Measurements from ENCODE around the gene OR2V2.
"Not testable (repeated sequence)": the region's sequence is repeated elsewhere in the genome, so short reads cannot be mapped to it uniquely, and the experiment has no call there.

Gene OR2V2

DNA sequence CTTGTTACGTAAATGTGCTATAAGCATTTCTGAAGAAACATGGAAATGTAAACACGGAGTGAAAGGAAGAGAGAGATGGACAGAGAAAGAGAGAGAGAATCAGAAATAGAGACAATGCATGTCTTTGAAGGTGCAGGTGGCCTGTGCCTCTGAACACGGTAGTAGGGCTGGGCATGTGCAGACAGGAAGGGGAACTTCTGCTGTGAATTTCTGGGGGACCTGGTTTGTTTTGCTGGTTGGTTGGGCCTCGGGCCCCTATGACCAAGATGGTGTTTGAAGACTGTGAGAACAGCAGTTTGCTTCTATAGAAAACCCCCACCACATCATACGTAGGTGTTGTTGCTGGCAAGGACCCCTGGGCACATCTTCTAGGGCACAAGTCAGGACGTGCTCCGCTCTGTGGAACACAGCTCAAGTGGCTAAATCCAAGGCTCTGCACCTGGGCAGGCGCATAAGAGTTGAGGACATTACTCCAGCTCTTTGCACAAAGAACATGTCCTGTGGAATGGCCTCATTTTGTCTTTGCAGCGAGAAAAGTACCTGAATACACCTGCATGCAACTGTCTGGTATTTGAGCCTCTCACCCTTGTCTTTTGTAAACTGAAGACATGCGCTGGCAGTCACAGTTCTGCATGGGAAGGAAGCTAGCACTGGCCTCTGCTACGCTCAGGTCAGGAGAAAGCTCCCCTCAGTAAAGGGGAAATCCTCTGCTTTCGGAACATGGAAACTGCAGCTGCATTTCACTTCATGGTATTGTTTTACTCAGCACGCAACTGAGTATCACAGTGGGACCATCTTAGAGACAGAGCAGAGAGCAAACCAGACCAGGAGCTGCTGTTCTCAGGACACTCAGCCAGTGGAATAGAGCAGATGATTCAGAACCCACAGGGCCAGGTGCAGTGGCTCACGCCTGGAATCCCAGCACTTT is 2.7 kb downstream of the OR2V2 start:
- Mint-ChIP-seq H3K4me3 (no peak overlapping the region), H3K9me3 (no peaks in the 10 kb centered on the region), H3K27me3 (peaks cover 25% of the 10 kb centered on the region), H3K4me1 (peaks cover 5% of the 10 kb centered on the region), H3K36me3 (ENCODE audit: low read depth) (no peaks in the 10 kb centered on the region), H3K27ac (no peak overlapping the region)
- no peak for DNase-seq
- peak; percentile 22 for ATAC-seq

DNA sequence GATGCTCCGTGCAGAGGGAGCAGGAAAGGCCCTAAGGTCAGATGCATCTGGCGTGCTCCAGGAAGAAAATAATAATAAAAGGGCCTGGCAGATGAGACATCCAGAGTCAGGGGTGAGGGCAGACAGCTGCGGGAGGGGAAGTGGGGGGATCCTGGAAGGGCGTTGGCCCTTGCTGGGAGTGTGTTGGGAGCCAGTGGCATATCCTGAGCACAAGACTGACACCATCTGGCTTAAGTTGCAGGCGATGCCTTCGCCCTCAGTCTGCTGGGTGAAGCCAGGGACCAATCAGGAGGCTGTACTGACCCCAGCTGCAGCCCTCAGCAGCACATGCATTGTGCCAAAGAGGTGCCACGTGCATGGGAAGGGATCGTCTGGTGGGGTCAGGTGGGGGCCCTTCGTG is 3.8 kb downstream of the OR2V2 start:
- no peak for DNase-seq
- Mint-ChIP-seq H3K9me3 (no peaks in the 10 kb centered on the region), H3K4me1 (peaks cover 5% of the 10 kb centered on the region), H3K27me3 (peaks cover 22% of the 10 kb centered on the region), H3K27ac (no peak overlapping the region), H3K4me3 (no peak overlapping the region), H3K36me3 (ENCODE audit: low read depth) (no peaks in the 10 kb centered on the region)
- no peak for ATAC-seq

DNA sequence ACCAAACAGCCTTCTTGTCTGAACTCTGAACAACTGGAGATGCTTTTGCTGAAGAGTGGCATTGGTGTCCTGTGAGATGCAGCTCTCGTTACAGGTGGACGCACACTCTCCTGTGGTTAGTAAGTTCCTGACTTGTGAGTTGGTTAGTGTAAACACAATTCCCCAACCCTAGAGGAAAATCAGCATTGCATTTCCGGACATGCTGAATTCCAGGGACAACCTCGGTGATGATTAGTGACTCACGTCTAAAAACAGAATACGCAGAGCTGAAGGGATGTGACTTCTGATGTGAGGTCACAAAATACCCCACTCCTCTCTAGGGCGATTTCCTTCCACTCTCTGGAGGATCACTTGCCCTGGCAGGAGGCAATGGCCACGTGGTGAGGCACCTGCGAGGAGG is 5.0 kb downstream of the OR2V2 start:
- Mint-ChIP-seq H3K9me3 (no peaks in the 10 kb centered on the region), H3K4me3 (no peak overlapping the region), H3K27me3 (peaks cover 20% of the 10 kb centered on the region), H3K4me1 (peaks cover 5% of the 10 kb centered on the region), H3K27ac (no peak overlapping the region), H3K36me3 (ENCODE audit: low read depth) (no peaks in the 10 kb centered on the region)
- DNase-seq (no peak), ATAC-seq (no peak)

DNA sequence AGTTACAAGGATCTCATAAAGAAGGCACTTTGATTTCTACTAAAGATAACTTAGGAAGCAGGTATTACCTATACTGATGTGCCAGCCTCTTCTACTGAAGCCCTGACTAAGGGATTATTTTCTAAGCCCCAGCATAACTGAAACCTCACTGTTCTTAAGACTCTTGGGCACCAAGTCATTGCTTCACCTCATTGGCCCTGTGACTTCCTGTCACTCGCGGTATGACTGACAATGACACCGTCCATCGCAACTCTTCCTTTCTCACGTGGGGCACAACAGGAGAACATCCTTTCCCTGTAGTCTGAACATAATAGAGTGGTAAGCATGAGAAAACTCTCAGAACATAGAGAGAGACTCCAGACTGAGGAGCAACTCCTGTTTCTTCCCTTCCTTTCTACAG is 6.4 kb downstream of the OR2V2 start:
- H3K9me3 Mint-ChIP-seq, result no peaks in the 10 kb centered on the region
- H3K4me1 Mint-ChIP-seq, result peaks cover 5% of the 10 kb centered on the region
- H3K4me3 Mint-ChIP-seq, result no peak overlapping the region
- DNase-seq (no peak), ATAC-seq (peak; percentile 49)
- H3K27me3 Mint-ChIP-seq, result peaks cover 10% of the 10 kb centered on the region
- no peaks in the 10 kb centered on the region for H3K36me3 Mint-ChIP-seq (ENCODE audit: low read depth)
- peak overlapping the region; percentile 17 for H3K27ac Mint-ChIP-seq

DNA sequence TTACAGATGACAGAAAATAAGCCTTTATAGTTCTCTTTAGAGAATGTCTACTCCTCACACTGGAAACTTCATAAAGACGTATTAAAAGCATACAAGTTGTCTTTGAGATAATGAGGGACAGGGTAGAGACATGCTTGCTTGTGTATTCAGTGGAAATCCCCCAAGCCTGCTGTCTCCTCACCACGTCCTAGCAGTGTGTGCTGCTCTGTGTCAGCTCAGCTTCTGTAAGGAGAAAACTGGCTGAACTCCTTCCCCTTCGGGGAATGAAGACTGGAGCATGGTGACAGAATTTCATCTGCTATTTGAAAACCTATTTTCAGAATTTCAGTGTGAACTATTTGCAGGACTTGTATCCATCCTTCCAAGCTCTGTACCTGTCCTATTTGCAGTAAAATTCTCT is 9.4 kb downstream of the OR2V2 start:
- ATAC-seq (no peak), DNase-seq (no peak)
- no peaks in the 10 kb centered on the region for H3K9me3 Mint-ChIP-seq
- no peak overlapping the region for H3K27ac Mint-ChIP-seq
- H3K4me3 Mint-ChIP-seq, result no peak overlapping the region
- no peaks in the 10 kb centered on the region for H3K36me3 Mint-ChIP-seq (ENCODE audit: low read depth)
- peaks cover 24% of the 10 kb centered on the region for H3K4me1 Mint-ChIP-seq
- no peaks in the 10 kb centered on the region for H3K27me3 Mint-ChIP-seq

DNA sequence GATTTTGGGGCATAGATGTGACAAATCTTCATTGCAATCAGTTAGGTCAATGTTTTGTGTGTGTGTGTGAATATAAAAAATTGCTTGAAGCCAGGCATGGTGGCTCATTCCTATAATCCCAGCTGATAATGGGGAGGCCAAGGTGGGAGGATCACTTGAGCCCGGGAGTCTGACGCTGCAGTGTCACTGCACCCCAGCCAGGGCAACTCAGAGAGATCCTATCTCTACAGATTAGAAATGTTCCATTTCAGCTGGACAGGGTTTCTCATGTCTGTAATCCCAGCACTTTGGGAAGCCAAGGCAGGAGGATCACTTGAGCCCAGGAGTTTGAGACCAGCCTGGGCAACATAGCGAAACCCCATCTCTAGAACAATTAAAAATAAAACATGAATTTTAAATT is 11.5 kb downstream of the OR2V2 start:
- no peak overlapping the region for H3K27ac Mint-ChIP-seq
- H3K27me3 Mint-ChIP-seq, result peaks cover 9% of the 10 kb centered on the region
- ATAC-seq (no peak), DNase-seq (no peak)
- no peak overlapping the region for H3K4me3 Mint-ChIP-seq
- peaks cover 38% of the 10 kb centered on the region for H3K4me1 Mint-ChIP-seq
- H3K9me3 Mint-ChIP-seq, result peaks cover 4% of the 10 kb centered on the region
- H3K36me3 Mint-ChIP-seq (ENCODE audit: low read depth), result no peaks in the 10 kb centered on the region

DNA sequence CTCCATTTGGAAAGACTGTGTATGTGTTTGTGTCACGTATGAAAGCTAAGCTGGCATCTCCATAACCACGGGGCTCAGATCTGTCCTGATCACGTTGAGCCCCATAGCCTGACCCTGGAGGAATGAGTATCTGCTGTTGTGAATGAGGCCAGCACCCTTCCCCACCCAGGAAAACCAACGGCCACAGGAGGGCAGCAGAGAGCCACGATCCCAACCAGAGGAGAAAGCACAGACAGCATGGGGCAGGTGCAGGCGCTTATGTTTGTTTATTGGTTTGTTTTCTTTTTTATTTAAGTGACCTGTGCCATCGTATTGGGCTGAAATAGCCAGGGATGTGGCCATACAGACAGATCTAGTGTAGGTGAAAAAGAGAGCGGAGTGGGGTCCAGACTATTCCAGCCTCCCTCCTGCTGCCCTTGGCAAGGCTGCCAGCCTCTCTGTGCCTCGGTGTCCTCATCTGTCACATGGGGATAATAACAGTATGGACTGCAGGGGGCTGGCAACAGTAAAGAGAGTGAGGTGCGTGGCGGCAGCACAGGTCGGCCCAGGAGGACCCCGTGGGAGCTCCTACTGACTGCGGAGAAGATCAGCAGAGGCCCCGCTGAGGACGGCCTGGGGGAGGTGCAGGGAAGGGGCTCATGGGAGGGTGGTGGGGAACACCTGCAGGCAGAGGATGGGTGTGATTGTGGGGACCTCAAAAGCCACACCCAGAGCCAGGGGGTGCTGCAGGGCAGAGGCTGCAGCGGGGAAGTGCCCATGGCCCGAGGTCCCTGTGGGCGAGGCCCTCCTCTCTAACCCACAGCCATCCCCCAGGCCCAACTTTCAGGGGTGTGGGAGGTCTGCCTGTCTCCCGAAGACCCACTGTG is 12.1 kb downstream of the OR2V2 start:
- Mint-ChIP-seq H3K4me3 (peak overlapping the region; percentile 9), H3K9me3 (peaks cover 5% of the 10 kb centered on the region), H3K27me3 (peaks cover 10% of the 10 kb centered on the region), H3K36me3 (ENCODE audit: low read depth) (no peaks in the 10 kb centered on the region), H3K4me1 (peaks cover 38% of the 10 kb centered on the region), H3K27ac (peak overlapping the region; percentile 82)
- DNase-seq (peak; percentile 95), ATAC-seq (peak; percentile 74)

DNA sequence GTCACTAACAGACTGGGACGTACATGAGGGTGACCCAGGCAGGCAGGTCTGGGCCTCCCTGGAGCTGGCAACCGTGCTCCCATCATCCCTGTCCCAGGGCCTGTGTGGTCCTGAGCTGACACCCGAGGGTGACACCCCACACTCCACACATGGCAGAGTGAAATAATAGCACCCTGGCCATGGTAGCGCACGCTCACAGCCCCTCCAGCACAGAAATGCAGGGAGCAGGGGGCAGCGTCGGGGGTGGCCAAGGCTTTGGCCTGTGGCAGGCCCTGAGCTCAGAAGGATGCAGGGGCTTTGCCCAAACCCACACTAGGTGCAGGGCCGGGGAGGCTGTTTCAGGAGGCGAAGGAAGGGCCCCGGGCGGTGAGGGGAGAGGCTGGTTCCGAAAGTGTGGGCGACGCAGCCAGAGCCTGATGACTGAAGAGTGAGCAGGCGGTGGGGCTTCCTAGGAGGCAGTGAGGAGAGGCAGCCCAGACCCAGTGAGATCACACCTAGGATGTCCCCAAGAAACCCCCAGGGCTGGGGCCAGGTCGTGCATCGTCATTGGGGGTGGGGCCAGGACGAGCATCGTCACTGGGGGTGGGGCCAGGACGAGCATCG is 12.9 kb downstream of the OR2V2 start:
- peaks cover 40% of the 10 kb centered on the region for H3K4me1 Mint-ChIP-seq
- peak overlapping the region; percentile 54 for H3K4me3 Mint-ChIP-seq
- peaks cover 11% of the 10 kb centered on the region for H3K27me3 Mint-ChIP-seq
- ATAC-seq, result peak; percentile 90
- no peaks in the 10 kb centered on the region for H3K36me3 Mint-ChIP-seq (ENCODE audit: low read depth)
- peaks cover 5% of the 10 kb centered on the region for H3K9me3 Mint-ChIP-seq
- DNase-seq, result peak; percentile 78
- H3K27ac Mint-ChIP-seq, result peak overlapping the region; percentile 77

DNA sequence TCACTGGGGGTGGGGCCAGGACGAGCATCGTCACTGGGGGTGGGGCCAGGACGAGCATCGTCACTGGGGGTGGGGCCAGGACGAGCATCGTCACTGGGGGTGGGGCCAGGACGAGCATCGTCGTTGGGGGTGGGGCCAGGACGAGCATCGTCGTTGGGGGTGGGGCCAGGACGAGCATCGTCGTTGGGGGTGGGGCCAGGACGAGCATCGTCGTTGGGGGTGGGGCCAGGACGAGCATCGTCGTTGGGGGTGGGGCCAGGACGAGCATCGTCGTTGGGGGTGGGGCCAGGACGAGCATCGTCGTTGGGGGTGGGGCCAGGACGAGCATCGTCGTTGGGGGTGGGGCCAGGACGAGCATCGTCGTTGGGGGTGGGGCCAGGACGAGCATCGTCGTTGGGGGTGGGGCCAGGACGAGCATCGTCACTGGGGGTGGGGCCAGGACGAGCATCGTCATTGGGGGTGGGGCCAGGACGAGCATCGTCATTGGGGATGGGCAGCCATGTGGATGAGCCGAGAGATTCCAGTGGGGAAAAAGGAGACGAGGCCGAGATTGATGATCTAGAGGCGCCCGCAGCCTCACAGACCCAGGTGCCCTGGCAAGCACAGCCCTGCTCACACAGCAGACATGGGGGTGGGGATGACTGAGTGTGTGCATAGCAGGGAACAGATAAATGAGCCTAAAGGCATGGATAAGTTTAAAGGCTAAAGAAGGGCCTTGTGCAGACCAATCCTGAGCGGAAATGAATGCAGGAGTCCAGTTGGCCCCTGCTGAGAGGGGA is 13.6 kb downstream of the OR2V2 start:
- peaks cover 16% of the 10 kb centered on the region for H3K27me3 Mint-ChIP-seq
- peaks cover 45% of the 10 kb centered on the region for H3K4me1 Mint-ChIP-seq
- ATAC-seq (peak; percentile 13), DNase-seq (peak; percentile 42)
- not testable (repeated sequence) for H3K36me3 Mint-ChIP-seq (ENCODE audit: low read depth); H3K9me3 Mint-ChIP-seq
- H3K4me3 Mint-ChIP-seq, result peak overlapping the region; percentile 75
- H3K27ac Mint-ChIP-seq, result peak overlapping the region; percentile 92

DNA sequence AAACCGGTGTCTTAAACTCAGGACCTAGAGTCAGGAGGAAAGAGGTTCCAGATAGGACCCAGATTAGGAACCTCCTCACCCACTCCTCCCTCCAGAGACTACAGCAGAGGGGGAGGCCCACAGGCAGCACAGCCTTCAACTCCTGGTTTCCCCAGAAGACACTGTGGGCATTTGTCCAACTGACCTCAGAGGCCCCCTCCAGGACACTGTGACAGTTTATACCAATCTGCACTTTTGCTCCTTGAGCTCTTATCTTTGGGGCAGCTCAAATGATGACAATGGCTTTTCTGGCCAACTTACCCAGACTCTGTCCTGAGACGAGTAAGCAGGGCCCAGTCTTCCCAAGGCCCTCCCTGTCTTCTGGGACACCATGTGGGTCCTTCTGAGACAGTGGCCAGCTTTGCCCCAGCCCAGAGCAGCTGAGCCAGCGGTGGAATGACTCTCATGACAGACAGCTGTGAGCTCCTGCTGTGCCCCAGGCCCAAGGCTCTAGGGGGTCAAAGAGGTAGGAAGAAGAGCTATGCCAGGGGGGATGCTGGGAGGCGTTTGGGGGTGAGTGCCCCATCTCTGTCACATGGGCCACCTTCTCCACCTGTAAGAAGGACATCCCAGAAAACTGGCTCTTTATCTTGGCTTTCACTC is 14.3 kb downstream of the OR2V2 start:
- peaks cover 23% of the 10 kb centered on the region for H3K27me3 Mint-ChIP-seq
- H3K9me3 Mint-ChIP-seq, result peaks cover 9% of the 10 kb centered on the region
- DNase-seq, result no peak
- no peaks in the 10 kb centered on the region for H3K36me3 Mint-ChIP-seq (ENCODE audit: low read depth)
- peak overlapping the region; percentile 75 for H3K4me3 Mint-ChIP-seq
- ATAC-seq, result no peak
- peak overlapping the region; percentile 92 for H3K27ac Mint-ChIP-seq
- peaks cover 52% of the 10 kb centered on the region for H3K4me1 Mint-ChIP-seq

DNA sequence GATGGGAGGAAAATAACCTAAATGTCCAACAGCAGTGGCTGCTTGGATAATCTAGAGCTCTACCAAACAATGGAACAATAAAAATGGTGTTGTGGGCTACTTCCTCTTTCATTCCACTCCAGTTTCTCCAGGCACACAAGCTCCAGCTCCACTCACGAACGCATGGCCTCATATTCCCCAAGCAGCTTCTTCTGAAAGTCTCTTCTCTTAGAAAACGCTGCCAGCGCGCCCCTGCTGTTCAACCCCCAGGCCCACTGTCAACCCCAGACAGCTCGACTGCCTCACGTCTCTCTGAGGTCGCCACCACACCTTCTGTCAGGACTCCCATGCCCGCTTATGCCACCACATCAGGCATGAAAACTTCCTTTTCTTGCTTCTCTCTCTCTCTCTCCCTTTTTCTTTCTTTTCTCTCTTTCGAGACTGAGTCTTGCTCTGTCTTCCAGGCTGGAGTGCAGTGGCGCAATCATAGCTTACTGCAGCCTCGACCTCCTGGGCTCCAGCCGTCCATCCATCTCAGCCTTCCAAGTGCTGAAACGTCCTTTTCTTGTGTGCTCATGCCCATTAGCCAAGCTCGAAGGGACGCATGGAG is 16.2 kb downstream of the OR2V2 start:
- Mint-ChIP-seq H3K27me3 (peaks cover 36% of the 10 kb centered on the region), H3K27ac (peak overlapping the region; percentile 91), H3K4me1 (peaks cover 68% of the 10 kb centered on the region), H3K4me3 (peak overlapping the region; percentile 76), H3K36me3 (ENCODE audit: low read depth) (no peaks in the 10 kb centered on the region), H3K9me3 (peaks cover 9% of the 10 kb centered on the region)
- ATAC-seq (no peak), DNase-seq (no peak)

DNA sequence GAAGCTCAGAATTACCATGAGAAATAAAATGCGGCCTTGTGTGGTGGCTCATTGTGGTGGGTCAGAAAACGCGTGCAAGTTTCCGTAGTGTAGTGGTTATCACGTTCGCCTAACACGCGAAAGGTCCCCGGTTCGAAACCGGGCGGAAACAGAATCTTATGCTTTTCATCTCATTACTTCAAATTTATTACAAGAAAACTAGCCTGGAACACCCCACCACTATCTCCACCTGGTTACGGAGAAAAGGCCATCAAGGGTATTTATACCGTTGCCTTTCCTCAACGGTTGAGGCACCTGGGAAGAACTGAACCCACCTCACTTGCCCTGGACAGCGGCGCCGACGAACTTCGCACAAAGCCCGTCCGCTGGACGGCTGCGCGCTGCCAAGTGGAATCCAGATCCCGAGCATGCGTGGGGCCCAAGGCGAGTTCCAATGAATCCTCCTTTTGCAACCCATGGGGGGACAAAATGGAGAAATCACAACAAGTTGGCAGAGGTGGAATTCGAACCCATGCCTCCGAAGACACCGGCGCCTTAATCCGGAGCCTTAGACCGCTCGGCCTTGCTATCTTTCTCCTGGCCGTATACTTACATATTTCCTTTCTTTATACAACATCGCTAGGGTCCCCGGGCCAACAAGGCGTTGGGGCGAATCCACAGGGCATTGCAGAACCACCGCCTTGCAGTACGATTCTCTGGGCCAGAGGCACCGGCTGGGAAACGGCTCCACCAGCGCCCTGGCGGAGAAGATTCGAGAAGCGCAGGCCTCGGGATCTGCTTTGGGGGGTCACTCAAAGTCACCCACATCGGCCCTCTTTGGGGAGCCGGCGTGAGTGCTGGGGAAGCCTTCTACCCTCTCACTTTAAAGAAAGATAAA is 16.9 kb downstream of the OR2V2 start:
- peaks cover 42% of the 10 kb centered on the region for H3K27me3 Mint-ChIP-seq
- ATAC-seq (peak; percentile 9), DNase-seq (peak; percentile 59)
- peaks cover 73% of the 10 kb centered on the region for H3K4me1 Mint-ChIP-seq
- no peaks in the 10 kb centered on the region for H3K36me3 Mint-ChIP-seq (ENCODE audit: low read depth)
- H3K27ac Mint-ChIP-seq, result peak overlapping the region; percentile 91
- H3K4me3 Mint-ChIP-seq, result peak overlapping the region; percentile 76
- H3K9me3 Mint-ChIP-seq, result peaks cover 9% of the 10 kb centered on the region
